Measurements from ENCODE around the gene FBXW4. TPM values are rescaled to one million over a fixed set of nuclear protein-coding genes. Genes with fewer than 3 reads are reported as not detected.
A peak's percentile ranks its signal among the peaks of the same experiment; 100 is the strongest.

Gene FBXW4
- total RNA-seq, 4 donors from 2014 or later: 28.0 to 106 (median 58.1) TPM

GRCh38 chr10:101566333-101567164, 128.4 kb downstream of the FBXW4 start:
- Histone ChIP-seq H3K9me3 (no peaks in the 10 kb centered on the region), H3K4me1 (peaks cover 0 to 12% (median 6%) of the 10 kb centered on the region in 4 donors), H3K27me3 (no peaks in the 10 kb centered on the region), H3K4me3 (peak overlapping the region in 1 of 4 donors; percentile 15), H3K36me3 (no peaks in the 10 kb centered on the region), H3K27ac (no peak overlapping the region)
- DNase-seq: peak in 2 of 3 donors; percentile 42 to 48
- no peak for TF ChIP-seq CTCF (IDR thresholded peaks at IDR 0.05)
- no peak for TF ChIP-seq POLR2A (IDR thresholded peaks at IDR 0.05)

GRCh38 chr10:101565936-101566332, 129.0 kb downstream of the FBXW4 start:
- Histone ChIP-seq H3K27ac (no peak overlapping the region), H3K9me3 (no peaks in the 10 kb centered on the region), H3K36me3 (no peaks in the 10 kb centered on the region), H3K4me3 (no peak overlapping the region), H3K27me3 (no peaks in the 10 kb centered on the region), H3K4me1 (peaks cover 0 to 12% (median 6%) of the 10 kb centered on the region in 4 donors)
- TF ChIP-seq CTCF (IDR thresholded peaks at IDR 0.05) (no peak), POLR2A (IDR thresholded peaks at IDR 0.05) (no peak)
- DNase-seq: peak in 2 of 3 donors; percentile 31 to 32

- TF ChIP-seq CTCF (IDR thresholded peaks at IDR 0.05) (no peak), POLR2A (IDR thresholded peaks at IDR 0.05) (no peak)
- Histone ChIP-seq H3K27ac (no peak overlapping the region), H3K4me1 (peaks cover 0 to 9% (median 4%) of the 10 kb centered on the region in 4 donors), H3K36me3 (no peaks in the 10 kb centered on the region), H3K9me3 (no peaks in the 10 kb centered on the region), H3K27me3 (no peaks in the 10 kb centered on the region), H3K4me3 (no peak overlapping the region)
- DNase-seq: peak in 2 of 3 donors; percentile 23 to 28
Measured at GRCh38 chr10:101565370-101565900, 129.5 kb downstream of the FBXW4 start.

- peak in 2 of 3 donors; percentile 34 to 38 for DNase-seq
- no peak overlapping the region for H3K4me3 ChIP-seq
- H3K36me3 ChIP-seq: no peaks in the 10 kb centered on the region
- H3K9me3 ChIP-seq: no peaks in the 10 kb centered on the region
- TF ChIP-seq CTCF (IDR thresholded peaks at IDR 0.05): no peak
- no peak for TF ChIP-seq POLR2A (IDR thresholded peaks at IDR 0.05)
- H3K27me3 ChIP-seq: no peaks in the 10 kb centered on the region
- no peak overlapping the region for H3K27ac ChIP-seq
- peaks cover 0 to 3% (median under 1%) of the 10 kb centered on the region in 4 donors for H3K4me1 ChIP-seq
Measured at GRCh38 chr10:101564490-101564991, 130.4 kb downstream of the FBXW4 start.

GRCh38 chr10:101563497-101564040, 131.4 kb downstream of the FBXW4 start:
- no peaks in the 10 kb centered on the region for H3K36me3 ChIP-seq
- no peak for TF ChIP-seq POLR2A (IDR thresholded peaks at IDR 0.05)
- no peak for TF ChIP-seq CTCF (IDR thresholded peaks at IDR 0.05)
- no peaks in the 10 kb centered on the region for H3K9me3 ChIP-seq
- no peaks in the 10 kb centered on the region for H3K4me1 ChIP-seq
- no peak overlapping the region for H3K27ac ChIP-seq
- DNase-seq: peak in 1 of 3 donors; percentile 11
- H3K27me3 ChIP-seq: no peaks in the 10 kb centered on the region
- H3K4me3 ChIP-seq: no peak overlapping the region
